Kasumi-1 (cell line): ENCODE measurements around the gene PRRX2.
"Not testable (repeated sequence)": the region's sequence is repeated elsewhere in the genome, so short reads cannot be mapped to it uniquely, and the experiment has no call there.

Source experiments
- DNase-seq, 2 experiments: peaks; one replicate each; lab custom pipeline; 2025; lab: John Stamatoyannopoulos, UW

PRRX2 gene

DNA sequence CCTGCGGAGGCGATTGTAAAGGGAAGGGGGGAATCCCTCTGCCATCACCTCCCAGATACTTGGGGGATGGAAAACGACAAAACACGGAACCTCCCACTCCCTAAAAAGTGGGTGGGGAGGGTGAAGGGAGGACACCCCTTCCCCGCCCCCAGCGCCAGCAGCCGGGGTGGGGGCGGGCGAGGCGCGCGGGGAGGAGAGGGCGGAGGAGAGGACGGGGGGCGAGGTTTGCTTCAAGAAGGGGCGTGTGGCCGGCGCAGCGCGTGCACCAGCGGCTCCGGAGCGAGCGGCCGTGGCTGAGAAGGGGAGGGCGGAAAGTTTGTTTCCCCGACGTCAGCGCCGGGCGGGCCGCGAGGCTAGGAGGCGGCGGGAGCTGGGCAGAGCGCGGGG lies at the start of gene PRRX2:
TSS of gene PRRX2 (plus strand) at position 259 of the 387 bp plus-strand sequence. CDS start 221 bp downstream, outside the sequence.
- DNase-seq: no peak

DNA sequence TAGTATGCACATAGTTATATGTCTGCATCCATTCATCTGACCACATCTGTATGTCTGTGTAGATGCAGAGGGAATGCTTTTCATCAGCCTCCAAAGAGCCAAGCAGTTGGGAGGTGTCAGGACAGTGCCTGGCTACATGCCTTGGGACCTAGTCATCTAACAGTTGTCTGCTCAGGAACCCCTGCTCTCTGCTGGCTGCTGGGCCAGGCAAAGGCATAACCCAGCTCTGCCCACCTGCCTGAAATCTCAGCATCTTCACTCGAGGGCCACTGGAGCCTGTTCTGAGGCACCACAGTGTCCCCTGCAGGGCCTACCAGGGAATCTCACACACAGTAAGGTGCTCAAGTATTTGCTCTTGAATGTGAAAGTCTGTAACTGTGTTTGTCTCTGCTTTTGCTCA lies 48.3 kb upstream of the PRRX2 start:
- peak; percentile 18 to 46 for DNase-seq

DNA sequence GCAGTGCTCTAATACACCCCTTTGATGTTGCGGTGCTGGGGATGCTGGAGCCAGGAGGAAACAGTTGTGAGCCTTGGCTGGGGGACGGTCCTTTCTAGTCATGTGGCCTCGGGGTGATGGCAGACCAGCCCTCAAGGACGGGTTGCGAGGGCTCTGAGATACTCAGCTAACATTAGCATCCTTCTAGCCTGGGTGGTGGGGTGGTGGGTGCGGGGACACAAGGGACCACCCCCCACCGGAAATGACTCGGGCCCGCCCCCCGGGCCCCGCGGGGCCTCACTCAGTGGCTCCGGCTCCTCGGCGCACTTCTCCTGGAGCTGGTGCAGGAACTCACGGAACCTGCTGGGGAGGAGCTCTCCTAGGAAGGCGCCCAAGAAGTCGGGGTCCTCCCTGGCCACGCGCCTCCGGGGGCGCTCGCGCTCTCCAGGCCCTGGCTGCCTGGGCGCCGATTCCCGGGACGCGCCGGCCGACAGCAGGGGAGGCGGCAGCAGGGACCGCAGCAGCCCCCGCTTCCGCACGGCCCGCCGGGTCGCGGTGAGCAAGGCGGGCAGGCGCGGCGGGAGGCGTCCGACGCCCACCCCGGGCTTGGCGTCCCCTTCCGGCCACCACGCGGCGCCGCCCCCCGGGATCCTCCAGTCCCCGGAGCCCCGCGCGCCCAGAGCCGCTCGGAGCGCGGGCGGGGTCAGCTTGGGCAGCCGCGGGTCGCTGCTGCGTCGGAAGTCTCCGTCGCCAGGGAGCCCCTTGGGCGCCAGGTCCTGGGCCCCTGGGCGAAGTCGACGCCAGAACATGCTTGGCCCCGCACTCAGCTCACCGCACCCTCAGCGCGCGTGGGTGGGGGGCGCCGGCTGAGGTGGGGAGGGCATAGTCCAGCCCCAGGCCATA lies 45.4 kb upstream of the PRRX2 start:
- DNase-seq: peak; percentile 44 to 50

DNA sequence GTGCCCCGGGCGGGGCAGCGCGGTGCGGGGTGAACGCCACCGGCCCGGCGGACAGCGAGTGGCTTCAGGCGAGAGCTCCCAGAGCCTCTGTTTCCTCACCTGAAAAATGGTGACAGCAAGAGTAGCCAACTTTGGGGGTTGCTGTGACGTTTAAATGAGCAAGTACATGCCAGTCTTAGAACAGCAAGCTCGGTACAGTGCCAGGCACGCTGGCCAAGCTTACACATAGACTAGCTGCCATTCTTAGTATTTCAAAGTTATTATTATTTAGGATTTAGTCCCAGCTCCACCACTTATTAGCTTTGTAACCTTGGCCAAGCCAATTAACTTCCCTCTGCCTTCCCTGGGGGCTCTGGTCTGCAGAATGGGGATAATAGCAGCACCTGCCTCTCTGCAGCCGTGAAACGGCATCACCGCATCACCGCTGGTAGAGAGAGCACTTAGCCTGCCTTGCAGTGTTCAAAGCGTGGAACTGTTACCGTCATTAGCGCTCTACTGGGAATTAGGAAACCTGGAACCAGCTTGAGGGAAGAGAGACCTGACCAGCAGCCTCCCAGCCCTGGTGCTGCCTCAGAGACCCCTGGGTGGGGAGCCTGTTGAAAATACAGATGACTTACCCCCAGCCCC lies 44.7 kb upstream of the PRRX2 start, which contains the start of gene C9orf50:
TSS of gene C9orf50 (minus strand) at position 433 of the 627 bp plus-strand sequence. CDS start 527 bp downstream, outside the sequence.
- no peak for DNase-seq

DNA sequence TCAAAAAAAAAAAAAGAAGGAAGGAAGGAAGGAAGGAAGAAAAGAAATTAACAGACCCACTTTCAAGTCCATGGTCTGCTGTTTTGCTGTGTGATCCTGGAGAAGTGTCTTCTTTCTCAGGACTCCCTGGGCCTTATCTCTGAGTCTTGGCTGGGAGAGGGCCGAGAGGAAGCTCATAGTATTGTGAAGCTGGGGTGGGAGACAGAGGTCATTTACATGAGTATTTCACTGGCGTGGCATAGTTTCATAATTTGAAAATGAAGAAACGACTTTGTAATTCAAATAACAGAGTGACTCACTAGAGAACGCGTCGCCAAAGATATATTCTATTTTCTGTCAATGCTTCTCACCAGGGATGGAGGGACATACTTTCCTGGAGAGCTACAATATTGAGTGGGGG lies 42.1 kb upstream of the PRRX2 start:
- no peak for DNase-seq

DNA sequence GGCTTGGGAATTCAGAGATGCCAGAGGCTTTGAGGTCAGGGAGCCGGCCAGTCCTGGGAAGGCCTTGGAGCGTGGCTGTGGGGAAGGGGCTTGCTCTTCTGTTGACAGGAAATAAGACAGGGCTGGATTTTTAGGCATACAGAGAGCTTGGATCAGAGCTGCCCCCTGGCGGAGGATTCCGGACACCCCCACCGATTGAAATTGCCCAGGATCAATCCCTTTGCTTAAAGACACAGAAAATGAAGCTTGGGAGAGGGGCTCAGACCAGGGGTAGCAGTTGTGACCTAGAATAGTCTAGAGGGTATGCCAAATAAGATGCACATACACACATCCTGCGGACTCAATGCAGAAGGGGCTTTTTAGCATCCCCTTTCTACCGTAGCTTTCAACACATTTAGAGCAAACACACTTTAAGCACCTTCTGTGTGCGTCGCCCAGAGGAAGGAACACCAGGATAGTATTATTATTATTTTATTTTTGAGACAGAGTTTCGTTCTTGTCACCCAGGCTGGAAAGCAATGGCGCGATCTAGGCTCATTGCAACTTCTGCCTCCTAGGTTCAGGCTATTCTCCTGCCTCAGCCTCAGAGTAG lies 41.2 kb upstream of the PRRX2 start:
- peak; percentile 59 to 68 for DNase-seq

DNA sequence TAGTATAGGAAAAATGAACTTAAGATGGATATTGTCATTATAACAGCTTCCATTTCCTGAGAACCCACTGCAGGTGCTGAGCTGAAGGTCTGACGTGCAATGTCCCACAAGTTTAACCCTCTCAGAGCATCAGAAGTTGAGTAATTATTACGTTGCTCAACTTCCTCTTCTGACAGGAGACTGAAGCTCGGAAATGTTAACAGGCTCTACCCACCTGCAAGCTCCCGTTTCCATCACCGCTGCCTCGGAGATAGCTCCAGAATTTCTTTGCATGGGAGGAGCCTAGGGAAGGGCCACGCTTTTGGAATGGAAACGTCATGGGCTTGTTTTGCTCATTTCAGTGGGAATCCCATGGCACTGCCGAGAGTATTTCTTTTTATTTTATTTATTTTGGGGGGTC lies 40.5 kb upstream of the PRRX2 start:
- DNase-seq: peak; percentile 81

DNA sequence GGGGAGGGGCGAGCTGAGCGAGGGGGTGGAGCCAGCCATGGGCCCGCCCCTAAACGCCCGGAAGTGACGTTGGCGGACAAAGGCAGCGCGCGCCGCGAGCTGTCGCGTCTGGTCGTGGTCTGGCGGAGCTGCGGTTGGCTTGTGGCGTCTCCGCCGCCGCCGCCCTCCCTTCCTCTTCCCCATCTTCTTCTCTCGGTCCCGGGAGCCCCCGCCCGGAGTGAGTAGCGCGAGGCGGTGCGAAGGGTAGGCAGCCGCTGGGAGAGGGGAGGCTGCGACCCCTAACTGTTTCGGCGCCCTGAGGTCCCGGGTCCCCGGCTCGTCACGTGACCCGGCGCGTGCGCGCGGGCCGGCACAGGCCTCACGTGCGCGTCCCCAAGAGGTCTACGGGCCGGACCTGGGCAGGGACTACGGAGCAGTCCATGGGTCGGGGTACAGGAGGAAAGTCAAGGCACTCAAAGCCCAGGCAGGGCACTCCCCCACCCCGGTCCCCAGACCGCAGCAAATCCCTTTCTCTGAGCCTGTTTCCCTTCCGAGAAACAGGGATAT lies 39.3 kb upstream of the PRRX2 start, which contains the start of gene NTMT1:
TSS of gene NTMT1 (plus strand) at position 85 of the 546 bp plus-strand sequence. CDS start 6,541 bp downstream, outside the sequence.
- DNase-seq: peak; percentile 71 to 74

DNA sequence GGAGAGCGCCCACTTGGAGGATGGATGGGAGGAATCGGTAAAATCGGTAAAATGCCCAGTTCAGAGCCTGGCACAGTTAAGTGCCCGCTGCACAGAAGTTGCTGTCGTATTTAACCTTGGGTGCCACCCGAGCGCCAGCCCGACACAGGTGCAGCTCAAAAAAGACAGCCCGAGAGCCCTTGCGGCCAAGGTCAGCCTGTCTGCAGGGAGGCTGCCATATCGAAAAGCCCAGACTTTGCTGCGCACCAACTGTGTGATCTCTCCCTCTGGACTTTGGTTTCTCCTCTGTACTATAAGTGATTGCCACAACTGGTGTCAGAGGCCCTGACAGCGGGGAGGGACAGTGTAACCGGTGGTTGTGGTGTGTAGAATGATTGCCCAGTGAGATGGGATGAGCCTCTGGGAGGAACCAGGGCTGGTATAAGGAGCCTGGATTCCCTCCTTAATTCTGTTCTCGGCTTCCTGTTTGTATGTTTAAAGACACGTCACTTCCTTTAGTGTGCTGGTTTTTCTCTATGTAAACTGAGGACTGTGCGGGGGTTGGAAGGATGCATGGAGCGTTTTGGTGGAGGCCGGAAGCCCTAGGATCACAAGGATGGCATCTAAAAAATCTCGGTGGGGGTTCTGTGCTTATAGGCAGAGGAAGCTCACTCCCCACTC lies 38.7 kb upstream of the PRRX2 start:
- DNase-seq: peak; percentile 34 to 37

DNA sequence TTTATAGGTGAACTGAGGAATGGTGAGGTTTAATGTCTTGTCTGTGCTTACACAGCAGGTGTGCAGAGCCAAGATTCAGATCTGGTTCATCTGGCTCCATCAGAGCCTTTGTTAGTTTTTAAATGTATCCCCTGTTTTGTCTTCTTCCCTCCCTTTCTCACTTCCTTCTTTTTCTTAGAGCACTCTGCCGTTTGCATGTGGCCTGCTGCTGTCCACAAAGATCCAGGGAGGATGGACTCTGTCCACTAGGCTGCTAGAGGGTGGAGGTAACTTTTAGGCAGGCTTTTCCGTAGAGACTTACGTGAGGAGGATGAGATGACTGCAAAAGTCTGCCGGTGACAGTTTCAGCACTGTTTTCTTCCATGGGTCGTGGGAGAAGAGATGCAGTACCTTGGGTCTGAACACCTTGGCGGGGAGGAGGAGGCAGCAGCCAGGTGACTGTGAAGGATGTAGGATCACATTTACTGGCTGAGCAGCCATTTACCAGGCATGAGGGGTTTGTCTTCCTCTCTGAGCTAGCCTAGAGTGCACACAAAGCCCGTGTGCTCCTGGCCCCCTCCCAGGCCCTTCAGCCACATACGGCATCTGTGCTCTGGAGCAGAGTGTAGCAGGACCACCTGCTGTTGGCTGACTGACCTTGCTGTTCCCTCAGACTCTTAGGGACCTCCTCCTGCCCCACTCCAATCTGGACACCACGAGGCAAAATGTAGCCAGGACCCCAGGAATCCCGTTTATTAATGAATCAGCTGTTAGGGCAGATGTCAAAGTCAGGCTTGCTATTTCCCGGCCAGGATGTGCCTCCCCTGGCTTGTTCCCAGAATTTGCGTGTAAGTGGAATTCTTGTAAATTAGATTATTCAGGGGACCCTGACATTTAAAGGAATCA lies 37.6 kb upstream of the PRRX2 start:
- DNase-seq: no peak

DNA sequence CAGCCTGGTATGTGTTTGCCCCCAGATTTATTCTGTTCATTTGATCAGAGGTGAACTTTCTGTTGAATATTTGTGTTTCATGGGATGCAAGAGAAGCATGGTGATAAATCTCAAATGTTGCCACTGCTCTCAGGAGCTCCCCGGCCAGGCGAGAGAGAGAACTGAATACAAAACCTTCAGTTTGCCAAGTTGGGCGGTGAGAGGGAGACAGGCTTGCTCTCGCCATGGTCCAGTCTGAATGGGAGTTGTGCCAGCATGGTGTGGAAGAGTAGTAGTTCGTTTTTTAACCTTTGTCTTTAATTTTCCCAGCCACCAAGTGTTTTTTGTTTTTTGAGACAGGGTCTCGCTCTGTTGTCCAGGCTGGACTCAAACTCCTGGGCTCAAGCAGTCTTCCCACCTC lies 36.7 kb upstream of the PRRX2 start:
- no peak for DNase-seq

DNA sequence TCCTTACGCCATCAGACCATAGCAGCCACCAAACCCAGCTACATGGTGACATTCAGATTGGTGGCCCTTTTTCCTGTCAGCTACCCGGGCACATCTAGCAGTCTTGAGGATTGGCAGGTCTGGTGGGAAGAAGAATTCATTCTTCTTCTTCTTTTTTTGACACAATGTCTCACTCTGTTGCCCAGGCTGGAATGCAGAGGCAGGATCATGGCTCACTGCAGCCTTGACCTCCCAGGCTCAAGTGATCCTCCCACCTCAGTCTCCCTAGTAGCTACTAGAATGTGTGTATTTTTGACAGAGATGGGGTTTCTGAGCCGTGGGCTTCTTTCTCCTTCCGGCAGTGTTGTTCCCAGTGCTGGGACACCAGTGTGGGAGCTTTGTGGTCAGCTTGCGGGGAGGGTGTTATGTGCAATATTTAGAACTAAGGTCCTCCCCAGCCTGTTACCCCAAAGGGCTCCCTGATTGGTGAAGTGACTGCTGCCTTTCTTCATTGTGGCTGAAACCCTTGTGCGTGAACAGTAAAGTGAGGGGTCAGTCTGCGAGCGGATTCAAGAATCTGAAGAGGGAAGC lies 36.1 kb upstream of the PRRX2 start:
- DNase-seq: no peak

DNA sequence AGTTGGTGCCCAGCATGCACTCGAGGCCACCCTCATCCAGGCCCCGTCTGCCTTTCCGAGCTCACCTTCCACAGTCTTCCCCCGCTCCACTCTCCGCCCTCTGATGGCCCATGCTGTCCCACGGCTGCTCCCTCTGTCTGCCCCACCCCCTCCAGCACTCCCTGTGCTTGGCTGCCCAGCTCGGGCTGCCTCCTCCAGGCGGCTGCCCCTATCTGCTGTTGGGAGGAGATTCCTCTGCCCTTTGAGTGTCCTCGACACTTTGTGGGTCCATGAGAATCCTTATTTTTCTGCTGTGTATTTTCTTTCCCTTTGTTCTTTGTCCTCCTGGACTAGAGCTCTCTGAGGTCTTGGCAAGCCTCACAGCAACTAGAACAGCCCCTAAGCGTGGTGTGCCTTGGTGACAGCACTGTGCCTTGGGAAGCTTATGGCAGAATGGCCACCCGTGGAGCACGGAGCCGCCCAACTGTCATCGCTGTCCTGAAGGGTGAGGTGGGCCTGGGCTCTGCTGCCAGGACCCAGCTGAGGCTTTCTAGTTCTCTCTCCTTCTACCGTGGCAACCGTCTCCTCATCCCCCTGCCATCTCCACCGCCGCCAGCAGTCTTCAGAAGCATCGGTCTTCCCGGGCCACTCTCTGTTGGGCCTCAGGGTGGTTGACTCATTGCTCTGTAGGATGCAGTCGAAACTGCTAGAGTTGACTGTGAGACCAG lies 34.3 kb upstream of the PRRX2 start:
- DNase-seq: no peak

DNA sequence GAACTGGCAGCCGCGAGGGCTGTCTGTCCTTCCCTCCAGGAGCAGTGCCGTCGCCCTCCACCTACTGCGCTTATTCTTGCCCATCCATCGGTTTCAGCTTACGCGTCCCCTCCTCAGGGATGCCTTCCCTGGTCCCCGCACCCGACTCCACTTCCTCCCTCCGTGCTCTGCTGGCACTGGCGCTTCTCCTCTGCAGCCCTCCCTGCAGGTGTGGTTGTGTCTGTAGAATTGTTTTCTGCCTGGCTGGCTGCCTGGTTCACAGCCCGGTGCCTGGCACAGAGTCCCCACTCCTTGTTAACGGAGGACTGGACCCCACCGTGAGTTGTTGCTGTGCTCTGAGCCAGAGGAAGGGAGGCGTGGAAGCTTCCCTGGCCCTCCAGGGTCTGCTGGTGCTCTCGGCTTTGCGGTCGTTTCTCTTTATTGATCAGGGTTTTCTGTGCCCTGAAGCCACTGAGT lies 33.7 kb upstream of the PRRX2 start:
- DNase-seq: no peak

DNA sequence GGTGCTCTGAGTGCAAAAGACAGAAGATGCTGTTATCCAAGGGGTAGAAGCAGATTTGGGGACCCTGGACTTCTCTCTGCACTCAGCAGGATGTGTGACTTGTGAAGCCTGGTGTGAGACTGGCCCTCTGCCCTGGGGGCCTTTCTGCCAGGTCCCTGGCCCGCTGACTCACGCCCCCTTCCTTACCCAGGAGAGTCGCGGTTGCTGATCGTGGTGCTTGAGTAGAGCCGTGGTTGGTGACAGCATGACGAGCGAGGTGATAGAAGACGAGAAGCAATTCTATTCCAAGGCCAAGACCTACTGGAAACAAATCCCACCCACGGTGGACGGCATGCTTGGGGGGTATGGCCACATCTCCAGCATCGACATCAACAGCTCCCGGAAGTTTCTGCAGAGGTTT lies 33.0 kb upstream of the PRRX2 start:
- no peak for DNase-seq

DNA sequence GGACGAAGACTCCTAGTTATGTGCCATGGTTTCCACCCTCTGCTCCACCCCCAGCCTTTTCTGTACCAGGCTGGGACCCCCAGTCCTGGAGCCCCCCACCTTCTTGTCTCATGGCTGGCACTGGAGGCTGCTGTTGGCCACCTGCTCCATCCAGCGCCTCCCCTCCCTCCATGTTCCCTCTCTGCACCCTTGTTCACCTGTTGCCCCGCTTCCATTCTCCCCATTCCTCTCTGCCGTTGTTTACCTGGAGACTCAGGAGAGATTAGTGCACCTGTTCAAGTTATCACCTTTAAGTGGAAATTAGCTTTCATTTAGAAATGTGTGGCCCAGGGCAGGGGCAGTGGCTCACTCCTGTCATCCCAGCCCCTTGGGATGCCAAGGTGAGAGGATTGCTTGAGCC lies 32.2 kb upstream of the PRRX2 start:
- no peak for DNase-seq

DNA sequence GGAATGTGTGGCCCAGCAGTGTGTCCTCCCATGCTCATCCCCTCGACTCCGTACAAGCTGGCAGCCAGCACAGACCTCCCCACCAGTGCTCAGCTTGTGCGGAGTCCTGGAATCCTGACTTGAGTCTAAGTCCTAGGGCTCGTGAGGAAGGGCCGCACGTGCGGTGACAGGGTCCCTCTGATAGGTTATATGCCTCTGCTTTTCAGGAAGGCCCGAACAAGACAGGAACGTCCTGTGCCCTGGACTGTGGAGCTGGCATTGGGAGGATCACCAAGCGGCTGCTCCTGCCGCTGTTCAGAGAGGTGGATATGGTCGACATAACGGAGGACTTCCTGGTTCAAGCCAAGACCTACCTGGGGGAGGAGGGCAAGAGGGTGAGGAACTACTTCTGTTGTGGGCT lies 31.6 kb upstream of the PRRX2 start:
- no peak for DNase-seq

DNA sequence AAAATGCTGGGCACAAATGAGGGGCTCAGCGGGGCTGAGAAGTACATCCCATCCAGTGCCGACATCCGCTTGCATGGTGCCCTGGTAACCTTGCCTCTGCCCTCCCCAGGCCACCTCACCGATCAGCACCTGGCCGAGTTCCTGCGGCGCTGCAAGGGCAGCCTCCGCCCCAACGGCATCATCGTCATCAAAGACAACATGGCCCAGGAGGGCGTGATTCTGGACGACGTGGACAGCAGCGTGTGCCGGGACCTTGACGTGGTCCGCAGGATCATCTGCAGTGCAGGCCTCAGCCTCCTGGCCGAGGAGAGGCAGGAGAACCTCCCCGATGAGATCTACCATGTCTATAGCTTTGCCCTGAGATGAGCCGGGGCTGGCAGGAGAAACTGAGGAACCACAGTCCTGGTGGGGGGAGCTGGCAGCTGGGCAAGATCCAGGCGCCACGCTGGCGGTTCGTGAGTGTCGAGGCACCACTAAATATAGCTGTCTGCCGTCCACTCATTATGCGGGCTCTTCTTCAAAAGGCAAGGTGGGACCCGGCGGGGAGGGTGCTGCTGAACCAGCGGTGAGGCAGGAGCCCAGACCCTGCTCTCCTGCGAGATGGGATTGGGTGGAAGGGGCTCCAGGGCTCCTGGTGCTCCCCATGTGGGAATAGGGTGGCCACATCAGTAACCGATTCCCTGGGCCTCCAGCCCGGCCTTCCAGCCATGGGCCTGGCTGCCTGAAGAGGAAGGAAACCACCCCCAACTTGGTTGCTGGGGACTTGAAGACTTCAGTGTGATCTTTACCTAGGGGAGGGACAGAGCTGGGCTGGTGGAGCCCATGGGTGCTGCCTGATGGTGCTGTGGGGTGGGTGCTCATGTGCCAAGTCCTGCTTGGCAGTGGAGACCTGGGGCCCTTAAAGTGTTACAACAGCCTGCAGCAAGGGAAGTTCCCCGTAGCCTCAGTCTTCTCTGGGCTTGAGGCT lies 30.1 kb upstream of the PRRX2 start:
- no peak for DNase-seq

DNA sequence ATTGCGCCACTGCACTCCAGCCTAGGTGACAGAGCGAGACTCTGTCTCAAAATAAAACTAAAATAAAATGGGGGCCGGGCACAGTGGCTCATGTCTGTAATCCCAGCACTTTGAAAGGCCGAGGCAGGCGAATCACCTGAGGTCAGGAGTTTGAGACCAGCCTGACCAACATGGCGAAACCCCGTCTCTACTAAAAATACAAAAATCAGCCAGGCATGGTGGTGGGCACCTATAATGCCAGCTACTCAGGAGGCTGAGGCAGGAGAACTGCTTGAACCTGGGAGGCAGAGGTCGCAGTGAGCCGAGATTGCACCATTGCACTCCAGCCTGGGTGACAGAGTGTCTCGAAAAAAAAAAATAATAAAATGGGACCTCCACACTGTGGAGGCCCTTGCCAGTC lies 29.1 kb upstream of the PRRX2 start:
- DNase-seq: not testable (repeated sequence)
